ENCODE data around the gene EDN3.

Gene EDN3

GRCh38 chr20:59300333-59301081 lies at the start of gene EDN3:
Gene EDN3, plus strand, starts transcription at chr20:59300611. Its CDS starts 202 bp downstream, at chr20:59300813.
- no peak within 1 kb of the TSS for H3K27ac Mint-ChIP-seq
- H3K4me1 Mint-ChIP-seq: peaks cover 34% of the 10 kb centered on the region
- H3K9me3 Mint-ChIP-seq: no peaks in the 10 kb centered on the region
- H3K4me3 Mint-ChIP-seq: peak within 1 kb of the TSS; percentile 72
- no peak for TF ChIP-seq CTCF (IDR thresholded peaks at IDR 0.05)
- no peaks in the 10 kb centered on the region for H3K36me3 Mint-ChIP-seq (ENCODE audit: low read depth)
- H3K27me3 Mint-ChIP-seq (ENCODE audit: low read depth, poor library complexity): peaks cover 86% of the 10 kb centered on the region
- DNase-seq: peak; percentile 56

- Mint-ChIP-seq H3K4me3 (no peak overlapping the region), H3K27ac (no peak overlapping the region), H3K36me3 (ENCODE audit: low read depth) (peaks cover 7% of the 10 kb centered on the region), H3K27me3 (ENCODE audit: low read depth, poor library complexity) (peaks cover 17% of the 10 kb centered on the region), H3K4me1 (peaks cover 16% of the 10 kb centered on the region), H3K9me3 (peaks cover 16% of the 10 kb centered on the region)
- DNase-seq: no peak
- TF ChIP-seq CTCF (IDR thresholded peaks at IDR 0.05): no peak
Observed at GRCh38 chr20:59253325-59253724, 47.1 kb upstream of the EDN3 start.

- no peak overlapping the region for H3K27ac Mint-ChIP-seq
- peaks cover 16% of the 10 kb centered on the region for H3K4me1 Mint-ChIP-seq
- H3K4me3 Mint-ChIP-seq: no peak overlapping the region
- peaks cover 15% of the 10 kb centered on the region for H3K27me3 Mint-ChIP-seq (ENCODE audit: low read depth, poor library complexity)
- peaks cover 7% of the 10 kb centered on the region for H3K36me3 Mint-ChIP-seq (ENCODE audit: low read depth)
- peaks cover 16% of the 10 kb centered on the region for H3K9me3 Mint-ChIP-seq
- DNase-seq: peak; percentile 18
- no peak for TF ChIP-seq CTCF (IDR thresholded peaks at IDR 0.05)
Observed at GRCh38 chr20:59253779-59254319, 46.6 kb upstream of the EDN3 start.

GRCh38 chr20:59255256-59255655 lies 45.2 kb upstream of the EDN3 start:
- H3K4me3 Mint-ChIP-seq: no peak overlapping the region
- H3K4me1 Mint-ChIP-seq: peaks cover 16% of the 10 kb centered on the region

GRCh38 chr20:59258221-59258621 lies 42.2 kb upstream of the EDN3 start:
- no peak for TF ChIP-seq CTCF (IDR thresholded peaks at IDR 0.05)
- H3K27me3 Mint-ChIP-seq (ENCODE audit: low read depth, poor library complexity): peaks cover 7% of the 10 kb centered on the region
- no peak for DNase-seq
- H3K27ac Mint-ChIP-seq: no peak overlapping the region
- peaks cover 16% of the 10 kb centered on the region for H3K4me1 Mint-ChIP-seq
- no peak overlapping the region for H3K4me3 Mint-ChIP-seq
- no peaks in the 10 kb centered on the region for H3K36me3 Mint-ChIP-seq (ENCODE audit: low read depth)
- no peaks in the 10 kb centered on the region for H3K9me3 Mint-ChIP-seq

More at GRCh38 chr20:59255256-59255655, 45.2 kb upstream of the EDN3 start:
- no peak for DNase-seq
- no peak overlapping the region for H3K27ac Mint-ChIP-seq
- peaks cover 15% of the 10 kb centered on the region for H3K9me3 Mint-ChIP-seq
- TF ChIP-seq CTCF (IDR thresholded peaks at IDR 0.05): no peak
- H3K27me3 Mint-ChIP-seq (ENCODE audit: low read depth, poor library complexity): peaks cover 11% of the 10 kb centered on the region
- H3K36me3 Mint-ChIP-seq (ENCODE audit: low read depth): peaks cover 7% of the 10 kb centered on the region

GRCh38 chr20:59259946-59260345 lies 40.5 kb upstream of the EDN3 start:
- Mint-ChIP-seq H3K36me3 (ENCODE audit: low read depth) (no peaks in the 10 kb centered on the region), H3K4me3 (no peak overlapping the region), H3K9me3 (no peaks in the 10 kb centered on the region), H3K4me1 (peaks cover 4% of the 10 kb centered on the region), H3K27ac (no peak overlapping the region), H3K27me3 (ENCODE audit: low read depth, poor library complexity) (peaks cover 10% of the 10 kb centered on the region)
- DNase-seq: no peak
- no peak for TF ChIP-seq CTCF (IDR thresholded peaks at IDR 0.05)

Measured in nephron progenitor cell (in vitro differentiated cells).